HFF-Myc (cell line): ENCODE results near the gene FERMT3.

ENCODE experiments used
- DNase-seq: peaks from one replicate; pipeline ENCODE4 v3.0.0-alpha.2; 2011; ENCODE audit warnings: low read depth; ENCODE audit errors: extremely low read depth
- H3K4me3 ChIP-seq: replicated peaks from 2 replicates; pipeline ENCODE4 v1.5.1; 2011; ENCODE audit warnings: low read depth, mild to moderate bottlenecking, control low read depth, low read length
- TF ChIP-seq, protein P1 (sequence below): IDR thresholded peaks from 2 replicates; pipeline ENCODE4 v1.5.1; 2012; ENCODE audit warnings: mild to moderate bottlenecking, low read depth, low read length, control low read depth; ENCODE audit errors: missing control alignments

Gene FERMT3

DNA sequence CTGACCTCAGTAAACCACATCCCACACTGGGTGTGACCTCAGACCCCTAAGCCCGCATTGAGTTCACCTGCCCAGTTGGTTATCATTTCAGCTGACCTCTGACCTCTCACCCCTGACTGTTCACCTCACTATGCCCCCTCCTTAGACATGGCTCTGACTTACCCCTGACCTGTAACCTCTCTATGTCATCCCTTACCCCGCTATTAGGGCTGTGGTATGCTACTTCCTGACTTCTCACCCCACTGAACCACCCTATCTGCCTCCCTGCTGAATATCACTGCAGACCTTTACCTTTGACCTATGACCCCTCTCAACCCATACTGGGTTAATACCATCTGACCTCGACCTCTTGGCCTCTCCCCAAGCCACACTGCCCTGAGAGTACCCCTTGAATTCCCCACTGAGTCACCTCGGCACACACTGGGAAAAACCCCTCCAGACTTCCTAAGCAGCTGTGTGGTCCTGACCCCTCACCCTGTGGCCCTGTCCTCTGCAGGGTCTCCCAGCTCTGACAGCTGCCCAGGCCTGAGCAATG lies 53.1 kb downstream of the FERMT3 start:
- TF ChIP-seq, protein P1, sequence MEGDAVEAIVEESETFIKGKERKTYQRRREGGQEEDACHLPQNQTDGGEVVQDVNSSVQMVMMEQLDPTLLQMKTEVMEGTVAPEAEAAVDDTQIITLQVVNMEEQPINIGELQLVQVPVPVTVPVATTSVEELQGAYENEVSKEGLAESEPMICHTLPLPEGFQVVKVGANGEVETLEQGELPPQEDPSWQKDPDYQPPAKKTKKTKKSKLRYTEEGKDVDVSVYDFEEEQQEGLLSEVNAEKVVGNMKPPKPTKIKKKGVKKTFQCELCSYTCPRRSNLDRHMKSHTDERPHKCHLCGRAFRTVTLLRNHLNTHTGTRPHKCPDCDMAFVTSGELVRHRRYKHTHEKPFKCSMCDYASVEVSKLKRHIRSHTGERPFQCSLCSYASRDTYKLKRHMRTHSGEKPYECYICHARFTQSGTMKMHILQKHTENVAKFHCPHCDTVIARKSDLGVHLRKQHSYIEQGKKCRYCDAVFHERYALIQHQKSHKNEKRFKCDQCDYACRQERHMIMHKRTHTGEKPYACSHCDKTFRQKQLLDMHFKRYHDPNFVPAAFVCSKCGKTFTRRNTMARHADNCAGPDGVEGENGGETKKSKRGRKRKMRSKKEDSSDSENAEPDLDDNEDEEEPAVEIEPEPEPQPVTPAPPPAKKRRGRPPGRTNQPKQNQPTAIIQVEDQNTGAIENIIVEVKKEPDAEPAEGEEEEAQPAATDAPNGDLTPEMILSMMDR, result no peak
- no peak for DNase-seq
- H3K4me3 ChIP-seq, result no peak overlapping the region

DNA sequence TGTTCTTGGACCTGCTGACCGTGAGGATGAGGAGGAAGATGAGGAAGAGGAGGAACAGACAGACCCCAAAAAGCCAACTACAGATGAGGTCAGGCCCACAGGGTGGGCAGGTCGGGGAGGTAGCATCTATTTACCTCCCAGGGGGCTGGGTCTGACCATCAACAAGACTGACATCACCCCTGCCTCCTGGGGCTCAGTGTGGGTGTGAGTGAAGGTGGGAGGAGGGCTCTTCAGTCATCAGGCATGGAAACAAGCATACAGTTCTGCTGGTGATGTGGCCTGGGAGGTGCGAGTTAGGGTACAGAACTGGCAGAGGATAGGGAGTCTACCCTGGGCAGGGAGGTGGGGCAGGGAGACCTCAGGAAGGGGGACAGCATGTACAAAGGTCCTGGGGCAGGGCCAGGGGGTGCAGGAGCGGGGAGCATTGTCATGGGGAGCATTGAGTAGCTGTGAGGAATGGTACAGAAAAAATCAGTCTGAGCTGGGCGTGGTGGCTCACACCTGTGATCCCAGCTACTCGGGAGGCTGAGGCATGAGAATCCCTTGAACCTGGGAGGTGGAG lies 53.7 kb downstream of the FERMT3 start:
- H3K4me3 ChIP-seq, result no peak overlapping the region
- TF ChIP-seq, protein P1, result no peak
- no peak for DNase-seq

DNA sequence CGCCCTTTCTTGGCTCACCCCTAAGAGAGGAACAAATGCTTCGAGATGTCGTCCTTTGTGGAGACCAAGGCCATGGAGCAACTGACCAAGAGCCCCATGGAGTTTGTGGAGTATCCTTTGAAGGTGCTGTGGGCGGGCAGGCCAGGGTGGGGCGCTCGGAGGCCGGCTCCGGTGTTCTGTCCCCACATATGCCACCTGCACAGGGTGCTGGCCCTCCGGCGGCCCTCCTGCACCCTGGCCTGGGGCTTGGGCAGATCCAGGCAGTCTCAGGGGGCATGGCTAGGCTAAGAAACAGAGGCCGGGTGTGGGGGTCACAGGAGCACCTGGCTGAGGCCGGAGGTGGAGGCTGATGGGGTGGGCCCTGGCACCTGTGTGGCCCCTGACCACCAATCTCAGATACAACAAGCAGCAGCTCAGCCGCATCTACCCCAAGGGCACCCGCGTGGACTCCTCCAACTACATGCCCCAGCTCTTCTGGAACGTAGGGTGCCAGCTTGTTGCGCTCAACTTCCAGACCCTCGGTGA lies 55.1 kb downstream of the FERMT3 start:
- no peak overlapping the region for H3K4me3 ChIP-seq
- DNase-seq, result no peak
- TF ChIP-seq, protein P1, result no peak

DNA sequence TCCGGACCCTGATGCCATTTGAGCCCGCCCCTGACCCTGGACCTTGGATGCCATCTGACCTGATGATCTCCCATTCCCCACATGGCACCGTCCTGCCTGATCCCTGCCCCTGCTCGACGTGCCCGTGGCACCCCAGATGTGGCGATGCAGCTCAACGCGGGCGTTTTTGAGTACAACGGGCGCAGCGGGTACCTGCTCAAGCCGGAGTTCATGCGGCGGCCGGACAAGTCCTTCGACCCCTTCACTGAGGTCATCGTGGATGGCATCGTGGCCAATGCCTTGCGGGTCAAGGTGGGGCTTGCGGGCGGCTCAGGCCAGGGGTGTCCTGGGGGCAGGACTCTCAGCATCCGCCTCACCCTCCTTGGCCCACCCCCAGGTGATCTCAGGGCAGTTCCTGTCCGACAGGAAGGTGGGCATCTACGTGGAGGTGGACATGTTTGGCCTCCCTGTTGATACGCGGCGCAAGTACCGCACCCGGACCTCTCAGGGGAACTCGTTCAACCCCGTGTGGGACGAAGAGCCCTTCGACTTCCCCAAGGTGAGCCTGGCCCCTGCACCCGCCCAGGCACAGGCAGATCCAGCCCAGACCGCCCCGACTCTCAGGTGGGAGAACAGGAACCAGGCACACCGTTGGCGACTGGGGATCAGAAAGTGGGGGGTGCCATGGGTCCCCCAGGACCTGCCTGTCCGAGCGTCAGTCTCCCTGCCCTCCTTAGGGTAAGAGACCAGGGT lies 55.9 kb downstream of the FERMT3 start:
- no peak overlapping the region for H3K4me3 ChIP-seq
- DNase-seq, result no peak
- TF ChIP-seq, protein P1, result no peak

DNA sequence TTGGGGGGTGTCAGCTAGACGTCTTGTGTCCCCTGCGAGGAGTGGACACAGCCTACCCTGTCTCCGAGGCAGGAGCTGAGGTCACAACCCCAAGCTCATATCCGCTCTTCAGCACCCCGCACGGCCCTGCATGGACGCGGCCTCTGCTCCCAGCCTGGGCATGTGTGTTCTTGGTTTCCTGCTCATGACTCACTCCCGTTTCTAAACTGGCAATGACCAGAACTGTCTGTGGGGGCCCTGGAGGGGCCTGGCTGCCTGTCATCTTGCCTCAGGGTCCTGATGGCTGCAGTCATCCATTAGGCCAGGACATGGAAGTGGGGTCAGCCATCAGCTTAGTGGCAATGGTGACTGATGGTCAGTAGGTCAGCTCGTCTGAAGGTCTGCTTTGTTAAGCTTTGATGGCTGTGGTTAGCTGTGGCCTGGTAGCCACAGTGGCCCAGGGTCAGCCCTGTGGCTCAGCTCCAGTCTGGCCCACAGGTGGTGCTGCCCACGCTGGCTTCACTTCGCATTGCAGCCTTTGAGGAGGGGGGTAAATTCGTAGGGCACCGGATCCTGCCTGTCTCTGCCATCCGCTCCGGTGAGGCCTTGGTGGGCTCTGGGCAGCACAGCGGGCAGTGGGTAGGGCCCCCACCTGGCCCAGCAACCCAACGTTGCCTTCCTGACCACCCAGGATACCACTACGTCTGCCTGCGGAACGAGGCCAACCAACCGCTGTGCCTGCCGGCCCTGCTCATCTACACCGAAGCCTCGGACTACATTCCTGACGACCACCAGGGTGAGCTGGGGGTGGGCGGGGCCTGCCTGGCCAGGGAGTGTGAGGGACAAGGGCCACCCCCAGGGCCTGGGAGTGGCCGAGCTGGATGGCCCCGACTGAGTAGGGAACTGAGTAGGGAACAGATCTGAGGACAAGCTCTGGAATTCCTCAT lies 56.8 kb downstream of the FERMT3 start:
- H3K4me3 ChIP-seq, result no peak overlapping the region
- TF ChIP-seq, protein P1, result no peak
- no peak for DNase-seq

DNA sequence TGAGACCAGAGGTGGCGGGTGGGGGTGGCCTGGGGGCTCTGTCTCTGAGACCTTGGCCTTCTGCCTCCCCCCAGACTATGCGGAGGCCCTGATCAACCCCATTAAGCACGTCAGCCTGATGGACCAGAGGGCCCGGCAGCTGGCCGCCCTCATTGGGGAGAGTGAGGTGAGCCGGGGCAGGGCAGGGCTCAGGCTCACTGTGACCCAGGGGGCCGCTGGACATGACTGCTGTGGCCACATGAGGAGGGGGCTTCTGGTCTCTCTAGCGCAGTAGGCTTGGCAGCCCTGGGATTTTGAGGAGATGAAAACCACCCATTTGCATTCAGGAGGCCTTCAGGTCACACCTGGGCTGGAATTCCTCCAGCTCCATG lies 57.4 kb downstream of the FERMT3 start:
- TF ChIP-seq, protein P1, result no peak
- no peak overlapping the region for H3K4me3 ChIP-seq
- no peak for DNase-seq
